Measurements from ENCODE around the gene TOP1. TPM values are rescaled to one million over a fixed set of nuclear protein-coding genes. Genes with fewer than 3 reads are reported as not detected.

The TOP1 gene
- total RNA-seq, 1 donor from 2014 or later, result 58.9 TPM

GRCh38 chr20:41006126-41006935 lies 22.3 kb upstream of the TOP1 start:
- peaks cover 10% of the 10 kb centered on the region for H3K4me1 Mint-ChIP-seq
- Histone ChIP-seq H3K4me1 (no peaks in the 10 kb centered on the region), H3K79me2 (ENCODE audit: low read depth) (no peaks in the 10 kb centered on the region), H2AFZ (replicated peaks) (no peak overlapping the region), H3K9me3 (ENCODE audit: low read depth) (no peaks in the 10 kb centered on the region), H3K4me2 (no peak overlapping the region), H3K27me3 (no peaks in the 10 kb centered on the region), H3K27ac (no peak overlapping the region), H3K4me3 (no peak overlapping the region), H3K36me3 (no peaks in the 10 kb centered on the region), H4K20me1 (ENCODE audit: low read depth) (no peaks in the 10 kb centered on the region), H3K9ac (no peak overlapping the region), H3F3A (ENCODE audit: low read depth) (no peaks in the 10 kb centered on the region)
- no peak overlapping the region for H3K27ac Mint-ChIP-seq
- DNase-seq (ENCODE audit: low spot score), result no peak
- peaks cover 5% of the 10 kb centered on the region for H3K27me3 Mint-ChIP-seq (ENCODE audit: insufficient read depth, low read depth)
- H3K9me3 Mint-ChIP-seq, result peaks cover 6% of the 10 kb centered on the region
- TF ChIP-seq CTCF (IDR thresholded peaks at IDR 0.05) (no peak), EZH2phosphoT487 (IDR thresholded peaks at IDR 0.05) (no peak), EZH2 (IDR thresholded peaks at IDR 0.05) (no peak)
- H3K36me3 Mint-ChIP-seq, result no peaks in the 10 kb centered on the region
- no peak overlapping the region for H3K4me3 Mint-ChIP-seq

GRCh38 chr20:41006936-41007474 lies 21.6 kb upstream of the TOP1 start:
- Mint-ChIP-seq H3K27me3 (ENCODE audit: insufficient read depth, low read depth) (peaks cover 5% of the 10 kb centered on the region), H3K27ac (no peak overlapping the region), H3K9me3 (peaks cover 6% of the 10 kb centered on the region), H3K36me3 (no peaks in the 10 kb centered on the region), H3K4me1 (peaks cover 10% of the 10 kb centered on the region), H3K4me3 (no peak overlapping the region)
- Histone ChIP-seq H3K36me3 (no peaks in the 10 kb centered on the region), H3F3A (ENCODE audit: low read depth) (no peaks in the 10 kb centered on the region), H3K79me2 (ENCODE audit: low read depth) (no peaks in the 10 kb centered on the region), H3K4me2 (no peak overlapping the region), H3K27me3 (no peaks in the 10 kb centered on the region), H3K9me3 (ENCODE audit: low read depth) (no peaks in the 10 kb centered on the region), H3K9ac (no peak overlapping the region), H4K20me1 (ENCODE audit: low read depth) (no peaks in the 10 kb centered on the region), H3K4me3 (no peak overlapping the region), H2AFZ (replicated peaks) (no peak overlapping the region), H3K27ac (no peak overlapping the region), H3K4me1 (no peaks in the 10 kb centered on the region)
- TF ChIP-seq EZH2 (IDR thresholded peaks at IDR 0.05) (no peak), CTCF (IDR thresholded peaks at IDR 0.05) (no peak)
- no peak for DNase-seq (ENCODE audit: low spot score)

GRCh38 chr20:41007481-41007880 lies 21.1 kb upstream of the TOP1 start:
- H3K4me3 Mint-ChIP-seq, result no peak overlapping the region
- DNase-seq (ENCODE audit: low spot score), result no peak
- no peaks in the 10 kb centered on the region for H3K36me3 Mint-ChIP-seq
- no peak overlapping the region for H3K27ac ChIP-seq
- no peak overlapping the region for H2AFZ ChIP-seq (replicated peaks)
- H3K9me3 ChIP-seq (ENCODE audit: low read depth), result no peaks in the 10 kb centered on the region
- H3K9ac ChIP-seq, result no peak overlapping the region
- H3K36me3 ChIP-seq, result no peaks in the 10 kb centered on the region
- H3K27ac Mint-ChIP-seq, result no peak overlapping the region
- H3F3A ChIP-seq (ENCODE audit: low read depth), result no peaks in the 10 kb centered on the region
- H3K4me1 ChIP-seq, result no peaks in the 10 kb centered on the region
- peaks cover 5% of the 10 kb centered on the region for H3K27me3 Mint-ChIP-seq (ENCODE audit: insufficient read depth, low read depth)
- H3K79me2 ChIP-seq (ENCODE audit: low read depth), result no peaks in the 10 kb centered on the region
- H3K4me3 ChIP-seq, result no peak overlapping the region
- TF ChIP-seq CTCF (IDR thresholded peaks at IDR 0.05) (no peak), EZH2 (IDR thresholded peaks at IDR 0.05) (no peak), EZH2phosphoT487 (IDR thresholded peaks at IDR 0.05) (no peak)
- peaks cover 10% of the 10 kb centered on the region for H3K4me1 Mint-ChIP-seq
- no peak overlapping the region for H3K4me2 ChIP-seq
- H4K20me1 ChIP-seq (ENCODE audit: low read depth), result no peaks in the 10 kb centered on the region
- H3K27me3 ChIP-seq, result no peaks in the 10 kb centered on the region
- H3K9me3 Mint-ChIP-seq, result peaks cover 6% of the 10 kb centered on the region

Data from neural progenitor cell (in vitro differentiated cells).